ENCODE results near the gene UBXN2A. TPM values are rescaled to one million over a fixed set of nuclear protein-coding genes. Genes with fewer than 3 reads are reported as not detected.

The UBXN2A gene
- total RNA-seq, 1 donor from 2014 or later = 18.5 TPM

DNA sequence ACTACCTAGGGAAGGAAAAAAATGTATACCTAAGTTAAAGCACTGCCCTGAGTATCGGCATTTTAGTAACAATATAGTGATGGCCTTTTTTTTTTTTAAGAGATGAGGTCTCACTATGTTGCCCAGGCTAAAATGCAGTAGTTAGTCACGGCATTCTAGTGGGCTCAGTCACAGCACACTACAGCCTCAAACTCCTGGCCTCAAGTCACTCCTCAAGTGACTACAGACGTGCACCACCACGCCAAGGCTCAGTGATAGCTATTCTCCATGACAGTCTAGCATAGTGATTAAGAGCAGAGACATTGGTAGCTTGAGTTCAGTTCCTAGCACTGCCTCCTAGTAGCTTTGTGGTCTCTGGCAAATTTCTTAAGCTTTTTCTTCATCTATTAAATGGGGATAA, 27.6 kb downstream of the UBXN2A start:
- no peaks in the 10 kb centered on the region for H3K9me3 ChIP-seq (replicated peaks)
- no peak overlapping the region for H3K27ac ChIP-seq (replicated peaks)
- no peaks in the 10 kb centered on the region for H3K4me1 ChIP-seq
- no peak overlapping the region for H3K4me3 ChIP-seq
- intact Hi-C loops (cut with micrococcal nuclease) = no loop called here
- no peak for DNase-seq
- TF ChIP-seq, protein P1, sequence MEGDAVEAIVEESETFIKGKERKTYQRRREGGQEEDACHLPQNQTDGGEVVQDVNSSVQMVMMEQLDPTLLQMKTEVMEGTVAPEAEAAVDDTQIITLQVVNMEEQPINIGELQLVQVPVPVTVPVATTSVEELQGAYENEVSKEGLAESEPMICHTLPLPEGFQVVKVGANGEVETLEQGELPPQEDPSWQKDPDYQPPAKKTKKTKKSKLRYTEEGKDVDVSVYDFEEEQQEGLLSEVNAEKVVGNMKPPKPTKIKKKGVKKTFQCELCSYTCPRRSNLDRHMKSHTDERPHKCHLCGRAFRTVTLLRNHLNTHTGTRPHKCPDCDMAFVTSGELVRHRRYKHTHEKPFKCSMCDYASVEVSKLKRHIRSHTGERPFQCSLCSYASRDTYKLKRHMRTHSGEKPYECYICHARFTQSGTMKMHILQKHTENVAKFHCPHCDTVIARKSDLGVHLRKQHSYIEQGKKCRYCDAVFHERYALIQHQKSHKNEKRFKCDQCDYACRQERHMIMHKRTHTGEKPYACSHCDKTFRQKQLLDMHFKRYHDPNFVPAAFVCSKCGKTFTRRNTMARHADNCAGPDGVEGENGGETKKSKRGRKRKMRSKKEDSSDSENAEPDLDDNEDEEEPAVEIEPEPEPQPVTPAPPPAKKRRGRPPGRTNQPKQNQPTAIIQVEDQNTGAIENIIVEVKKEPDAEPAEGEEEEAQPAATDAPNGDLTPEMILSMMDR (IDR thresholded peaks at IDR 0.05; ENCODE audit: borderline replicate concordance) = no peak
- H3K27me3 ChIP-seq (ENCODE audit: low read depth) = no peaks in the 10 kb centered on the region
- peaks cover 15% of the 10 kb centered on the region for H3K36me3 ChIP-seq

DNA sequence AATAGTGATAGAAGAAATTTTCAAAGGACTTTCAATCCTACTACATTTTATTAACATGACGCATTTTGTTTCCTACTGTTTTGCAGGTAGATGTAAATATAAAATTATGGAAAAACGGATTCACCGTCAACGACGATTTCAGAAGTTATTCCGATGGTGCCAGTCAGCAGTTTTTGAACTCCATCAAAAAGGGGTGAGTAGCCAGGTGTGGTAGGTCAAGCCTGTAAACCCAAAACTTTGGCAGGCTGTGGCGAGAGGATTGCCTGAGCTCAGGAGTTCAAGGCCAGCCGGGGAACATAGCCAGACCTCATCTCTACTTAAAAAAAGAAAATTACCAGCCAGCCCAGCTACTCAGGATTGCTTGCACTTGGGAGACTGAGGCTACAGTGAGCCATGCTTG, 36.6 kb downstream of the UBXN2A start:
- Histone ChIP-seq H3K27ac (replicated peaks) (no peak overlapping the region), H3K27me3 (ENCODE audit: low read depth) (no peaks in the 10 kb centered on the region), H3K4me3 (no peak overlapping the region), H3K4me1 (no peaks in the 10 kb centered on the region), H3K36me3 (peaks cover 78% of the 10 kb centered on the region), H3K9me3 (replicated peaks) (no peaks in the 10 kb centered on the region)
- DNase-seq = no peak
- intact Hi-C loops (cut with micrococcal nuclease) = no loop called here
- TF ChIP-seq, protein P1 (IDR thresholded peaks at IDR 0.05; ENCODE audit: borderline replicate concordance) = no peak

DNA sequence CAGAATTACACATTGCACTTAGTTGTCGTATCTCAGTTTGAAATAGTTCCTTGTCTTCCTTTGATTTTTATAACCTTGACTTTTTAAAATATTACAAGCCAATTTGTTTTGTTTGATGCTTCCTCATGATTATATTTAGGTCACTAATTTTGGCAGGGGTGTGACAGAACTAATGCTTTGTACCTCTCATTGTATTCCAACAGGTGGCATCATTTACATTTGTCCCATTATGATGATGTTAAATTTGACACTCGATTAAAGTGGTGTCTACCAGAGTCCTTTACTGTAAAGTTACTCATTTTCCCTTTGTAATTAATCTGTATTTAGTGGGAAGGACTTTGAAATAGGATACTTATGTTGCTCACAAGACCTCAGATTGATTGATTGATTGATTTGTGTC, 48.1 kb downstream of the UBXN2A start:
- no peak for DNase-seq
- H3K36me3 ChIP-seq = peaks cover 41% of the 10 kb centered on the region
- H3K27me3 ChIP-seq (ENCODE audit: low read depth) = no peaks in the 10 kb centered on the region
- H3K4me3 ChIP-seq = no peak overlapping the region
- no peak overlapping the region for H3K27ac ChIP-seq (replicated peaks)
- TF ChIP-seq, protein P1 (IDR thresholded peaks at IDR 0.05; ENCODE audit: borderline replicate concordance) = peak; percentile 43
- no peaks in the 10 kb centered on the region for H3K9me3 ChIP-seq (replicated peaks)
- H3K4me1 ChIP-seq = no peaks in the 10 kb centered on the region
- intact Hi-C loops (cut with micrococcal nuclease) = no loop called here

DNA sequence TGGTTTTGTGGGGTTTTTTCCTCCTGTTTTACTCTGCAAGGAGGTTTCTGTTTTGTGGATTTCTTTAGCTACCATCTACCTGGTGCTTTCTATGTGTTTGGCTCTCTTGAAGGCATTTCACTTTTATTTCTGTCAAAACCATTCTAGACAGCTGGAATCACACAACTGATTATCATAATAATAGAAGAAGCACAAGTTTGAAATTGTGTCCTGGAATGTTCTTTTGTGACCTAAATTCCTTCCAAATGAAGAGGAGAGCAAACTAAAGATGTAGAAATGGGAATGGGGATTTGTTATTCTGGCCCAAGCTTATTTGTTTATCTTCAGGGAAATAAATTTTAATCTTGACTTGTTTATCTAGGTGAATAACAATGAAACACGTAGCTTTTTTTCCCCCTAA, 52.7 kb downstream of the UBXN2A start:
- no peak for DNase-seq
- intact Hi-C loops (cut with micrococcal nuclease) = no loop called here
- peaks cover 5% of the 10 kb centered on the region for H3K36me3 ChIP-seq
- no peak overlapping the region for H3K4me3 ChIP-seq
- no peaks in the 10 kb centered on the region for H3K27me3 ChIP-seq (ENCODE audit: low read depth)
- H3K27ac ChIP-seq (replicated peaks) = no peak overlapping the region
- TF ChIP-seq, protein P1 (IDR thresholded peaks at IDR 0.05; ENCODE audit: borderline replicate concordance) = no peak
- no peaks in the 10 kb centered on the region for H3K4me1 ChIP-seq
- H3K9me3 ChIP-seq (replicated peaks) = no peaks in the 10 kb centered on the region

DNA sequence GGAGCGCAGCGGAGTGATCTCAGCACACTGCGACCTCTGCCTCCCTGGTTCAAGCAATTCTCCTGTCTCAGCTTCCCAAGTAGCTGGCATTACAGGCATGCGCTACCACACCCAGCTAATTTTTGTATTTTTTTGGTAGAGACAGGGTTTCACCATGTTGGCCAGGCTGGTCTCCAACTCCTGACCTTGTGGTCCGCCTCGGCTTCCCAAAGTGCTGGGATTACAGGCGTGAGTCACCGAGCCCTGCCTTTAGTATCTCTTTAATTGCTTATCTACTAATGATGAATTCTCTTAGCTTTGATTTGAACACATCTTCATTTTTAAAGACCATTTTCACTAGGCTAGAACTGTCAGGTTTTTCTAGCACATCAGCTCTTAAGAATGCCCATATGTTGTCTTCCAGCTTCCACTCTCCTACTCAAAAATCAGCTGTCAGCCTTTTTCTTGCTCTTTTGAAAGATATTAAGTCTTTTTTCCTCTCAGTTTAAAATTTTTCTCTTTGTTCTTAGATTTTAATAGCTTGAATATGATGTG, 53.5 kb downstream of the UBXN2A start:
- Histone ChIP-seq H3K4me3 (no peak overlapping the region), H3K27ac (replicated peaks) (no peak overlapping the region), H3K4me1 (no peaks in the 10 kb centered on the region), H3K9me3 (replicated peaks) (no peaks in the 10 kb centered on the region), H3K27me3 (ENCODE audit: low read depth) (no peaks in the 10 kb centered on the region), H3K36me3 (peaks cover 14% of the 10 kb centered on the region)
- intact Hi-C loops (cut with micrococcal nuclease) = no loop called here
- TF ChIP-seq, protein P1 (IDR thresholded peaks at IDR 0.05; ENCODE audit: borderline replicate concordance) = no peak
- DNase-seq = no peak

Measured in left ventricle myocardium inferior (tissue), 1 donor.